Measurements from ENCODE around the gene TIPRL.
A peak's percentile ranks its signal among the peaks of the same experiment; 100 is the strongest.

The TIPRL gene

GRCh38 chr1:168178638-168179437 is at the start of gene TIPRL:
TIPRL (plus strand) TSS chr1:168178962; CDS start chr1:168179078, 116 bp downstream.
- peak within 1 kb of the TSS; percentile 79 for H2AFZ ChIP-seq
- H3K36me3 ChIP-seq (ENCODE audit: control insufficient read depth, insufficient read depth, low read length) = no peaks in the 10 kb centered on the region

GRCh38 chr1:168129933-168130332 is 48.8 kb upstream of the TIPRL start:
- no peaks in the 10 kb centered on the region for H3K79me2 ChIP-seq
- no peaks in the 10 kb centered on the region for H3K4me1 ChIP-seq
- no peak overlapping the region for H3K4me2 ChIP-seq (ENCODE audit: low read length)
- H3K36me3 ChIP-seq (ENCODE audit: control insufficient read depth, insufficient read depth, low read length) = no peaks in the 10 kb centered on the region
- no peak overlapping the region for H3K9ac ChIP-seq
- no peak for TF ChIP-seq CTCF (IDR thresholded peaks at IDR 0.05)
- H3K27ac ChIP-seq = no peak overlapping the region
- H2AFZ ChIP-seq = no peak overlapping the region
- H3K27me3 ChIP-seq (ENCODE audit: control insufficient read depth, insufficient read depth, low read length) = no peaks in the 10 kb centered on the region
- H3K4me3 ChIP-seq (ENCODE audit: low read depth, low read length) = no peak overlapping the region
- no peaks in the 10 kb centered on the region for H3K9me3 ChIP-seq (ENCODE audit: control insufficient read depth, low read length)

More at GRCh38 chr1:168178638-168179437, at the start of gene TIPRL:
- no peaks in the 10 kb centered on the region for H3K9me3 ChIP-seq (ENCODE audit: control insufficient read depth, low read length)
- peaks cover 2% of the 10 kb centered on the region for H3K79me2 ChIP-seq
- peak within 1 kb of the TSS; percentile 95 for H3K4me3 ChIP-seq (ENCODE audit: low read depth, low read length)
- H3K27me3 ChIP-seq (ENCODE audit: control insufficient read depth, insufficient read depth, low read length) = no peaks in the 10 kb centered on the region
- H3K4me2 ChIP-seq (ENCODE audit: low read length) = peak within 1 kb of the TSS; percentile 90
- H3K9ac ChIP-seq = peak within 1 kb of the TSS; percentile 38
- peak; percentile 64 for TF ChIP-seq CTCF (IDR thresholded peaks at IDR 0.05)
- H3K4me1 ChIP-seq = no peaks in the 10 kb centered on the region
- peak within 1 kb of the TSS; percentile 89 for H3K27ac ChIP-seq

GRCh38 chr1:168134132-168134531 is 44.6 kb upstream of the TIPRL start:
- no peaks in the 10 kb centered on the region for H3K36me3 ChIP-seq (ENCODE audit: control insufficient read depth, insufficient read depth, low read length)
- no peak overlapping the region for H3K27ac ChIP-seq
- no peak overlapping the region for H3K9ac ChIP-seq
- no peaks in the 10 kb centered on the region for H3K4me1 ChIP-seq
- no peaks in the 10 kb centered on the region for H3K9me3 ChIP-seq (ENCODE audit: control insufficient read depth, low read length)
- H2AFZ ChIP-seq = no peak overlapping the region
- no peak overlapping the region for H3K4me3 ChIP-seq (ENCODE audit: low read depth, low read length)
- no peaks in the 10 kb centered on the region for H3K79me2 ChIP-seq
- no peak for TF ChIP-seq CTCF (IDR thresholded peaks at IDR 0.05)
- no peaks in the 10 kb centered on the region for H3K27me3 ChIP-seq (ENCODE audit: control insufficient read depth, insufficient read depth, low read length)
- H3K4me2 ChIP-seq (ENCODE audit: low read length) = no peak overlapping the region

- no peaks in the 10 kb centered on the region for H3K36me3 ChIP-seq (ENCODE audit: control insufficient read depth, insufficient read depth, low read length)
- H3K79me2 ChIP-seq = no peaks in the 10 kb centered on the region
- H3K4me1 ChIP-seq = no peaks in the 10 kb centered on the region
- no peak overlapping the region for H3K4me3 ChIP-seq (ENCODE audit: low read depth, low read length)
- no peaks in the 10 kb centered on the region for H3K9me3 ChIP-seq (ENCODE audit: control insufficient read depth, low read length)
- H3K27me3 ChIP-seq (ENCODE audit: control insufficient read depth, insufficient read depth, low read length) = no peaks in the 10 kb centered on the region
- no peak for TF ChIP-seq CTCF (IDR thresholded peaks at IDR 0.05)
- no peak overlapping the region for H3K27ac ChIP-seq
- no peak overlapping the region for H2AFZ ChIP-seq
- no peak overlapping the region for H3K4me2 ChIP-seq (ENCODE audit: low read length)
- no peak overlapping the region for H3K9ac ChIP-seq
Observed at GRCh38 chr1:168134642-168135041, 44.1 kb upstream of the TIPRL start.
